ENCODE measurements around the gene ROMO1.
"Not testable (repeated sequence)": the region's sequence is repeated elsewhere in the genome, so short reads cannot be mapped to it uniquely, and the experiment has no call there.

Gene ROMO1

GRCh38 chr20:35729836-35730582 is 30.8 kb downstream of the ROMO1 start:
- no peak for DNase-seq (ENCODE audit: low read depth in 1 of 2, low spot score in 1 of 2)

DNA sequence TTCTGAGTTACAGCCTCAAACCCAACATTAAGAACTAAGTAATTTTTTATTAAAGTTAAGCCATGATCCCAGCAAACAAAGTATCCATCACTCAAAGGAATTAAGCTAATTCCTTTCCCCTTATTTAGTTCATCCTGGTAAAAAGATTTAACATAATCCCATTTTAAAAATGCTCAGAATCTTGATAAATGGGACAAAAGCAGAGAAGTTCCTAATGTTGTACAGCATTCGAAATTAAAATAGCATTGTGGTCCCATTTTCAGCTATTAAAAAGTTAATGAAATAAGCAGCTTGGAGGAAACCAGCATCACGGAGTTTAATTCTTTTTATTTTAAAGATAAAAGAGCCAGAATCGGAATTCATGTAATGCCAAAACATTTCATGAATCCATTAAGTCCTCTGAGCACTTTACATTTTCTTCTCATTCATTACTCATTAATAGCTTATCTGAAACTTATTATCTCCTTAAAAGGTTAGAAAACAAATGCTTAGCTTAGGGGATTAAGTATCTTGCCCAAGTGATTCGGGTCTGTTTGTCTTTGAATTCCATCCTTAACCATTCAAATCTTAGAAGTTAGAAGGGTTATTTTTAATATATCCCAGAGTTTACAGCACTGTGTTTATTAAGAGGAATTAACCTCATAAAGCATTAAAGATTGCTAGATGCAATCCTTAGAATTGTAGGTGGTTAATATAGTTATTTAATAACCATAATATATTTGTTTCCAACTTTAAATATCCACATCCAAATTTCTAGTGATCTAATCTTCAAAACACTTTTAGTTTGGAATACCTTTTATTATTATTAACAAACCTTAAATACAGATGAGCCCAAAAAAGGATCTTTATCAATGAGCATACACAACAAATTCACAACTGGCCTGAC is 31.6 kb downstream of the ROMO1 start:
- DNase-seq (ENCODE audit: low read depth in 1 of 2, low spot score in 1 of 2) = no peak

- DNase-seq (ENCODE audit: low read depth in 1 of 2, low spot score in 1 of 2) = no peak
Measured at GRCh38 chr20:35731469-35731788, 32.2 kb downstream of the ROMO1 start.

- DNase-seq (ENCODE audit: low read depth in 1 of 2, low spot score in 1 of 2) = no peak
Measured at GRCh38 chr20:35731862-35732643, 32.8 kb downstream of the ROMO1 start.

DNA sequence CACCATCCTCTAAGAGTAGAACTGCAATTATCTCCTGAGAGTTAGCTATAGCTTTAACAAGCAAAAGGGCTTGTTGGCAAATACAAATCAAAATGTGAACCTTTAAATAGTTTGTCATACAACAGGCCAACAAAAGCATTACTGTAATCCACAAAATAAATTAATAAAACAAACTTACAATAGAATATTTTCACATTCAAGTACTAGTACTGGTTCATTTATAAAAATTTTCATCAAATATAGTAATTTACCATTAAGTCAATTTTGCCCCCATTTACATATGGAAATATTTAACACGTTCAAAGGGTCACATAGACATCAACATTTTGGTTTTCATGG is 33.4 kb downstream of the ROMO1 start:
- no peak for DNase-seq (ENCODE audit: low read depth in 1 of 2, low spot score in 1 of 2)

DNA sequence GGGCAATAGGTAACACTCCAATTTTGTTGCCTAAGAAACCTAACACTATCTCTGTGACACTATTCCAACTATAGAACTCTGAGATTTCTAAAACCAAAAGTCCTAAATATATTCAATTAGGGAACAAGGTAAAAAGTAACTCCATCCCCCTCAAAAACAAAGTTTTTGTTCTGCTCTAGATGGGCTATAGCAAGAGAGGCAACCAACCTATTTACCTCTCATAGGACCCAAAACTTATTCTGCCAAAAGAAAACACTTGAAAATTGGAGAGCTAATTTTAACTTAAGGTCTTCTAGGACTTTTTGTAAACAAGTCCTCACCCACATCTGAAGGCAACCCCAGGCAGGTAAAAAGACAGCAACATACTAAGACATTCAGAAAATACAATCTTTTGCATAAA is 35.2 kb downstream of the ROMO1 start:
- no peak for DNase-seq (ENCODE audit: low read depth in 1 of 2, low spot score in 1 of 2)

- no peak for DNase-seq (ENCODE audit: low read depth in 1 of 2, low spot score in 1 of 2)
Measured at GRCh38 chr20:35734777-35735649, 35.8 kb downstream of the ROMO1 start.

GRCh38 chr20:35735826-35736470 is 36.7 kb downstream of the ROMO1 start:
- no peak for DNase-seq (ENCODE audit: low read depth in 1 of 2, low spot score in 1 of 2)

GRCh38 chr20:35737865-35738333 is 38.7 kb downstream of the ROMO1 start:
- DNase-seq (ENCODE audit: low read depth in 1 of 2, low spot score in 1 of 2) = no peak

DNA sequence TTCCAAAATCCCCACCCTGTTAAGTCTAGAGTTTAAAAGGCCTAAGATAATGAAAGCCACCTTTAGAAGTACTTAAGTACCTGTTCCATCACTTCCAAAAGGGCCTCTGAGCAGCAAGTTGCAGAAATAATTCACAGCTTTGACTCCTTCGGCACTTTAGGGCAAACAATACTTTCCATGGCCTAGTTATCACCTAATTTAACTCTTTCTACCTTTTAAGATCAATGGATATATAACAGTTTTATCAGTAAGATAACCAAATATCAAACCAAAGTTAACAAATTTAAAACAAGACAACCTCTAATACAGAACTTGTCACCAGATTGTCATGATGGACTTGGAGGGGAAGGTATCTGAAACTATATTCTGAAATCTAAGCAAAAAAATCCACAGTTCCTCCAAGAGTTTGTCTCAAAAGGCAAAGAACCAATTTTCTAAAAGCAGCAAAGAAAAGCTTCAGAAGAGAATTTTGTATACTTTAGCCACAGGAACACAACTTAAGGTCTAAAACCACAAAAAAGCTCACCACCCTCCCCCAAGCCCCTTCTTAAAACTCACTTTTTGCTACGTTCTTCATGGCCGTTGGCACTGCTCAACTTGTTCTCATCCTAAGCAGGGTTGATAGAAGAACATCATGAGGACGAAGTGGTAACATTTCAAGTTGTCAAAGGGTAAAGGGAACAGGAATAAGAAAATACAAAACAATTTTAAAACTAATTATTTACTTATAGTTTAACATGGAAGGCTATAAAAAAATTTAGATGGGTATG is 39.4 kb downstream of the ROMO1 start:
- DNase-seq (ENCODE audit: low read depth in 1 of 2, low spot score in 1 of 2) = no peak

DNA sequence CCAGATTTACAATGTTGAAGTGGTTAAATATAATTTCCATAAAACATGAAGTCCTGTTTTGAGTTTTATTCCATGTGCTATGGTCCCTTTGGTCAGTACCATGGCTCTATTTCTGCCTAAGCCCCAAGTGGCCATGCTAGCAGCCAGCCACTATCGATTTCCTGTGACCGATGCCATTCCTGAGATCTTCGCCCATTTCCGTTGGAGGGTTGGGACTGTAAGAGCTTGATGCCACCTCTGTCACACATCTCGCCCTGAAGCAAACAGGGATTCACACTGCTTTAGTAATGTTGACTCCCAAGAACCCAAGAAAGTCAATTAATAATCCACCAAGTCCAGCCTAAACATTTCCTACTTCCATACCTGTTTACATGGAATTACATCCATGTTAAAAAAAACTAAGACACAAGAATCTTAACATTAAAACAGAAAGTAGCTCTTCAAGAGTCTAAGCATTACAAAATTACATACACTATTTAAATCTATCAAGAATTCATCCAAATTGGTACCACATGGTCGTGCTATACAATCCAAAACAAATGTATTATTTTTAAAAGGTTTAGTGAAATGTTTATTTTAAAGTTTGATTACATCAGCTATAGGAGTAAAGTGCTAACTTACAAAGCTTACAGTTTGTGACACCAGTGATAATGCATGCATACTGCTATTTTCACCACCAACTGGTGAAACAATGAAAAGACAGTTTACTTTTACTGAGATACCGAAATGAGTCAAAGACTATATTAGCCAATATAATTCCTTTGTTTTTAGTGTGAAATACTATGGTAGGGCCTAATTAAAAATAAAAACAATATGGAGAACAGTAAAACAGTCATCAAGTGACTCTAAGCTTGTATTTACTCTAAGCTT is 40.3 kb downstream of the ROMO1 start:
- no peak for DNase-seq (ENCODE audit: low read depth in 1 of 2, low spot score in 1 of 2)

- peak; percentile 96 to 98 for DNase-seq (ENCODE audit: low read depth in 1 of 2, low spot score in 1 of 2)
Measured at GRCh38 chr20:35741892-35742740, 42.9 kb downstream of the ROMO1 start, which contains the start of gene RBM39. Gene RBM39 (minus strand): TSS chr20:35742260. CDS start chr20:35740874, 1,386 bp downstream.

DNA sequence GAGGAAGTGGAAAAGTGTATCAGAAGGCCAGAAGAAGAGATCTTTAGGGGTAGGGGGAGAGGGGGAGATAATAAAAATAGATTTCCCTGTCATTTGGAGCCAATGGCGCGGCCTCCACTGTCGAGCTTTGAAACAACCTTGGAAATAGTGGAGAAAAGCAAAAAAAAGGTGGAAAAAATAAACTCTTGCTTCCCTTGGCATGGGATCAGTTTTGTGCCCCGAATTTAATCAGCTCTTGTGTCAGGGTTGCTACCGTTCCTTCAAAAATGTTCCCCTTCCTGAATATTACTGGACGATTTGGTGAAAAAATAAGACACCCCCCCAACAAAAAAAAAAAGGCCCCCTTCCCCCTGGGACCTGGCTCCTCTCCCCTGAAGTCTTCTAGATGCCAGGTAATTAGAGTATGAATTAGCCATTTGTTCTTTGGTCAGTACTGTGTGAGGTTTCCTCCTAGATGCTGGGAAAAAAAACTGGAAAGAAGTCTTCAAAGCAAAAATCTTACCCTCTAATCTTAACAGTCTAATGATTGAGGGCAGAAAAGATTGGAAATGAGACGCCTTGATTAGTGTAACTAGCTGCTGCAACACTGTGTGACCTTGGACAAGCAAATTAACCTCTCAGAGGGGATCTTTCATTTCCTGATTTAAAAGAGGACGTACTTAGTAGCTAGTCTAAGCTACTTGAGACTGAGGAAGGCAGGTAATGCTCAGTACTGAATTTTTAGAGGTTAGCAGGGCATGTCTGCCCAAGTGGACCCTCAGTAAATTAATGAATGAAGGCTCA is 43.7 kb downstream of the ROMO1 start:
- DNase-seq (ENCODE audit: low read depth in 1 of 2, low spot score in 1 of 2) = no peak

DNA sequence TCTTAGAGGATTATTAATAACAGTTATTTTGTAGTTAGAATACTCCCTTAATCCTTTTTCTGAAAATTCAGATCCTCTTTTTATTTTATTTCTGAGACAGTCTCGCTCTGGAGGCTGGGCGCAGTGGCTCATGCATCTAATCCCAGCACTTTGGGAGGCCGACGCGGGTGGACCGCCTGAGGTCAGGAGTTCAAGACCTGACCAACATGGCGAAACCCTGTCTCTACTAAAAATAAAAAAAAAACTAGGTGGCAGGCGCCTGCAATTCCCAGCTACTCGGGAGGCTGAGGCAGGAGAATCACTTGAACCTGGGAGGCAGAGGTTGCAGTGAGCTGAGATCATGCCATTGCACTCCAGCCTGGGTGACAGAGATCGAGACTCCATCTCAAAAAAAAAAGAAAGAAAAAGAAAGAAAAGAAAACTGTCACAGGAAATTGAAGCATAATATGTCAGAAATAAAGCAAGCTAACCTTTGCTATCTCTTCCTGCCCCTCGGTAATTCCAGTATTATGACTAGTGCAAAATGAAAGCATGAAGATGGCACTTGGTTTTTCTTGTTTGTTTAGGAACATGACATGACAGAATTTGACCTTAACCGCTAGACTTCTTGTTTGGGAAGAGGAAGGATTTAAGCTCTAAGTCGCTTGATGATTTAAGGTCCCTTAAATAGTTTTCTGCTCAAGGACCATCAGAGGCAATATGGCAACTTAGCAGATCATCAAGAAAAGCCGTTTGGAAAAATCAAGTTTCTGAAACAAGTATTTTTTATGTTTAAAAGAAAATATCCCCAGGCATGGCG is 44.7 kb downstream of the ROMO1 start:
- no peak for DNase-seq (ENCODE audit: low read depth in 1 of 2, low spot score in 1 of 2)

- not testable (repeated sequence) for DNase-seq (ENCODE audit: low read depth in 1 of 2, low spot score in 1 of 2)
Measured at GRCh38 chr20:35744492-35744841, 45.3 kb downstream of the ROMO1 start.
